Superior temporal gyrus (tissue), 1 donor: ENCODE data around the gene GAL3ST2.

Source experiments
- DNase-seq: peaks from one replicate; pipeline ENCODE4 v3.0.0-alpha.2; 2016; ENCODE audit errors: extremely low spot score

GAL3ST2 gene

GRCh38 chr2:241844831-241845578, 68.4 kb downstream of the GAL3ST2 start:
- DNase-seq, result no peak

GRCh38 chr2:241846406-241846805, 69.8 kb downstream of the GAL3ST2 start:
- DNase-seq, result no peak

- DNase-seq, result no peak
These were observed 72.4 kb downstream of the GAL3ST2 start for GRCh38 chr2:241848761-241849615.

- DNase-seq, result no peak
These were observed 73.3 kb downstream of the GAL3ST2 start for GRCh38 chr2:241849616-241850543.

DNA sequence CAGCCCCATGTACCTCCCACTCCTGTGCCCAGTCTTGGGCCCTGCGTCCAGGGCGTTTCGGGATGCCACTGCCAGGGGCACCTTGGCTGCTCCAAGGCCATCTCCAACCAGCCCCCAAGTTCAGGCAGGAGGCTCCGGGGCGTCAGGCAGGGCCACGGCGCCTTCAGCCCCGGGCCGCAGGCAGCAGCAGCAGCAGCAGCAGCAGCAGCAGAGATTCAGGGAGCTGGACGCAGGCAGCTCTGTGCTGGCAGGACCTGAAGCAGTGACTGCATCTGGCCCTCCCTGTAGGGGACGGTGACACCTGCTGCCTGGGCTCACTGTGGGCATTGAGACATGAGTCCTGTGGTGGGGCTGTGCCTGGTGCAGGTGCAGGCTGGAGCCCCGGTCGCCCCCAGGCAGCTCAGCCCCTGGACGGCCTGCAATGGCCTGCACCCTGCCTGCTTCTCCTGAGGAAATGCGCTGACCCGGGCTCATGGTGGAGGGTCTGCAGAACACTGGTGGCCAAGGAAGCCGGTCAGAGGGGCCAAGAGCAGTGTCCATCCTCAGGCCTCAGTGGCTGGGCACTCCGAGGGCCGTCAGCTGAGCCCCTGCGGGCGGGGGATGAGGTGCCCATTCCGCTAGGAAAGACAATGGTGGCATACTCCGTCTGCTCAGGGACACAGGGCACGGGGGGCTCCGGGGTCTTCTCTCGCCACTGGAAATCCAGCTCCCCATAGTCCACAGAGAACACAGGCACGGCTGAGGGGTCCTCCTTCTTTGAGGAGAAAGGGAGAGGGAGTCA, 74.1 kb downstream of the GAL3ST2 start:
- DNase-seq, result no peak

- DNase-seq, result no peak
These were observed 74.9 kb downstream of the GAL3ST2 start for GRCh38 chr2:241851325-241852115.

GRCh38 chr2:241852116-241852980, 75.7 kb downstream of the GAL3ST2 start:
- DNase-seq, result no peak

- DNase-seq, result no peak
These were observed 76.5 kb downstream of the GAL3ST2 start for GRCh38 chr2:241852981-241853631.
